Natural killer cell (primary cell): ENCODE results near the gene LAPTM5. TPM values are rescaled to one million over a fixed set of nuclear protein-coding genes. Genes with fewer than 3 reads are reported as not detected.

Source experiments
- ATAC-seq, 3 donors: fragments of 150-1000 bp in 2 of 3; fragments of 200-7000 bp in 1 of 3; cut with Tn5 transposase; 1 replicate in 1 of 3; 2 replicates in 2 of 3; pipeline ENCODE4 v1.10.0; 2021; ENCODE audit warnings: mild to moderate bottlenecking in 2 of 3, moderate library complexity in 2 of 3
- DNase-seq, 2 donors: peaks; one replicate each; pipeline versions ENCODE4 v3.0.0 to v3.0.0-alpha.2; 2013 to 2021; ENCODE audit warnings: mixed read lengths in 1 of 2
- H3K27ac ChIP-seq: one replicate; pipeline ENCODE4 v1.5.1; 2013; ENCODE audit warnings: mild to moderate bottlenecking, low read length
- H3K27me3 ChIP-seq: one replicate; pipeline ENCODE4 v1.6.1; 2013; ENCODE audit warnings: low read length; ENCODE audit not compliant: control insufficient read depth, insufficient read depth
- H3K36me3 ChIP-seq: one replicate; pipeline ENCODE4 v1.6.1; 2013; ENCODE audit warnings: low read length; ENCODE audit not compliant: control insufficient read depth, insufficient read depth
- H3K4me1 ChIP-seq: one replicate; pipeline ENCODE4 v1.6.1; 2013; ENCODE audit warnings: low read length; ENCODE audit not compliant: control insufficient read depth, insufficient read depth
- H3K4me3 ChIP-seq: one replicate; pipeline ENCODE4 v1.5.1; 2013; ENCODE audit warnings: low read length
- H3K9me3 ChIP-seq: one replicate; pipeline ENCODE4 v1.6.1; 2013; ENCODE audit warnings: low read length; ENCODE audit not compliant: control insufficient read depth, insufficient read depth
- H3K27ac Mint-ChIP-seq, 2 donors: one replicate each; pipeline ENCODE4 v1.8.0; 2022; ENCODE audit warnings: mild to moderate bottlenecking in 2 of 2, mixed read lengths in 2 of 2, moderate library complexity in 1 of 2
- H3K27me3 Mint-ChIP-seq, 2 donors: one replicate each; pipeline ENCODE4 v1.8.0; 2022; ENCODE audit warnings: low read depth in 2 of 2, mixed read lengths in 2 of 2
- H3K36me3 Mint-ChIP-seq: one replicate; pipeline ENCODE4 v1.8.0; 2022; ENCODE audit warnings: mixed read lengths
- H3K4me1 Mint-ChIP-seq, 2 donors: one replicate each; pipeline ENCODE4 v1.8.0; 2022; ENCODE audit warnings: mixed read lengths in 2 of 2
- H3K4me3 Mint-ChIP-seq: one replicate; pipeline ENCODE4 v1.8.0; 2022; ENCODE audit warnings: mild to moderate bottlenecking, moderate library complexity, mixed read lengths
- H3K9me3 Mint-ChIP-seq, 2 donors: one replicate each; pipeline ENCODE4 v1.8.0; 2022; ENCODE audit warnings: mixed read lengths in 2 of 2
- WGBS: methylation state at CpG from one replicate; pipeline ENCODE4 v1.1.7; 2013; ENCODE audit warnings: missing lambda C conversion rate; ENCODE audit not compliant: insufficient coverage; 5-methylcytosine and 5-hydroxymethylcytosine counted together
- intact Hi-C: fragments of 100-400 bp; cut with micrococcal nuclease; formaldehyde crosslinking; loops from one replicate; pipeline ENCODE4 v1.14.2; 2022
- total RNA-seq, 4 donors: library from RNA; stranded (reverse); fragments of 120-200 nt in 1 of 4; gene quantifications; one replicate each; pipeline versions ENCODE4 v1.2.3 to v1.2.4, GENCODE V29; 2013 to 2022
- TF ChIP-seq, protein P1 (sequence below): fragments of 200-600 bp; IDR thresholded peaks from one replicate; pipeline ENCODE4 v1.8.0; 2022; ENCODE audit warnings: antibody characterized with exemption

Gene LAPTM5
- total RNA-seq, 3 donors from 2014 or later (not counting 1 experiment from before 2014, with no cell fraction given): 520 to 674 (median 533) TPM

GRCh38 chr1:30780409-30780808 is 22.8 kb upstream of the LAPTM5 start:
- H3K4me3 Mint-ChIP-seq: no peak overlapping the region
- Histone ChIP-seq H3K27ac (peak overlapping the region; percentile 48), H3K27me3 (no peaks in the 10 kb centered on the region), H3K4me3 (no peak overlapping the region), H3K36me3 (no peaks in the 10 kb centered on the region), H3K9me3 (no peaks in the 10 kb centered on the region), H3K4me1 (peaks cover 19% of the 10 kb centered on the region)
- no peaks in the 10 kb centered on the region for H3K36me3 Mint-ChIP-seq
- 50% methylated on average over 5 of the region's 5 CpGs for whole genome bisulfite sequencing
- intact Hi-C loops: no loop called here
- peaks cover 15 to 18% of the 10 kb centered on the region in 2 donors for H3K4me1 Mint-ChIP-seq
- no peaks in the 10 kb centered on the region for H3K27me3 Mint-ChIP-seq
- DNase-seq: no peak
- ATAC-seq: no peak
- H3K9me3 Mint-ChIP-seq: no peaks in the 10 kb centered on the region
- TF ChIP-seq, protein P1, sequence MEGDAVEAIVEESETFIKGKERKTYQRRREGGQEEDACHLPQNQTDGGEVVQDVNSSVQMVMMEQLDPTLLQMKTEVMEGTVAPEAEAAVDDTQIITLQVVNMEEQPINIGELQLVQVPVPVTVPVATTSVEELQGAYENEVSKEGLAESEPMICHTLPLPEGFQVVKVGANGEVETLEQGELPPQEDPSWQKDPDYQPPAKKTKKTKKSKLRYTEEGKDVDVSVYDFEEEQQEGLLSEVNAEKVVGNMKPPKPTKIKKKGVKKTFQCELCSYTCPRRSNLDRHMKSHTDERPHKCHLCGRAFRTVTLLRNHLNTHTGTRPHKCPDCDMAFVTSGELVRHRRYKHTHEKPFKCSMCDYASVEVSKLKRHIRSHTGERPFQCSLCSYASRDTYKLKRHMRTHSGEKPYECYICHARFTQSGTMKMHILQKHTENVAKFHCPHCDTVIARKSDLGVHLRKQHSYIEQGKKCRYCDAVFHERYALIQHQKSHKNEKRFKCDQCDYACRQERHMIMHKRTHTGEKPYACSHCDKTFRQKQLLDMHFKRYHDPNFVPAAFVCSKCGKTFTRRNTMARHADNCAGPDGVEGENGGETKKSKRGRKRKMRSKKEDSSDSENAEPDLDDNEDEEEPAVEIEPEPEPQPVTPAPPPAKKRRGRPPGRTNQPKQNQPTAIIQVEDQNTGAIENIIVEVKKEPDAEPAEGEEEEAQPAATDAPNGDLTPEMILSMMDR: no peak
- H3K27ac Mint-ChIP-seq: no peak overlapping the region

GRCh38 chr1:30779294-30780071 is 21.9 kb upstream of the LAPTM5 start:
- Histone ChIP-seq H3K9me3 (no peaks in the 10 kb centered on the region), H3K4me3 (no peak overlapping the region), H3K36me3 (no peaks in the 10 kb centered on the region), H3K27me3 (no peaks in the 10 kb centered on the region), H3K4me1 (peaks cover 19% of the 10 kb centered on the region), H3K27ac (no peak overlapping the region)
- no peaks in the 10 kb centered on the region for H3K9me3 Mint-ChIP-seq
- peak; percentile 72 to 84 (median 81) for ATAC-seq
- intact Hi-C loops: loop anchor here (1.0 kb wide), 1 partner anchor 60 kb away; no protein-coding TSS in a partner anchor
- peak; percentile 90 to 92 for DNase-seq
- H3K27ac Mint-ChIP-seq: no peak overlapping the region
- no peak overlapping the region for H3K4me3 Mint-ChIP-seq
- H3K36me3 Mint-ChIP-seq: no peaks in the 10 kb centered on the region
- H3K4me1 Mint-ChIP-seq: peaks cover 15 to 18% of the 10 kb centered on the region in 2 donors
- no peaks in the 10 kb centered on the region for H3K27me3 Mint-ChIP-seq
- 22% methylated on average over 6 of the region's 12 CpGs for whole genome bisulfite sequencing
- TF ChIP-seq, protein P1: peak; percentile 97

DNA sequence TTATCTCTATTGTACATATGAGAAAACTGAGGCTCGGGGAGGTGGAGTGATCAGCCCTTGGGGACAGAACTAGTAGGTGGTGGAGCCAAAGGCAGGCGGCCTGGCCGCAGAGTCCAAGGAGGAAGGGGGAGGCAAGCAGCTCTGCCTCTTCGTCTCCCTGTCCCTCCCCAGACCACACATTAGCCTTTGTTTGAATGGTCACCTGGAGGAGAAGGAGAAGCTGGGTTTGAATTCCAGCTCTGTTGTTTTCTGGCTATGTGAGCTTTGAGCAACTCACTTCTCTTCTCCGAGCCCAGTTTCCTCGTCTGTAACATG is 21.4 kb upstream of the LAPTM5 start:
- H3K27me3 Mint-ChIP-seq: no peaks in the 10 kb centered on the region
- H3K9me3 Mint-ChIP-seq: no peaks in the 10 kb centered on the region
- no peak overlapping the region for H3K27ac Mint-ChIP-seq
- Histone ChIP-seq H3K4me3 (no peak overlapping the region), H3K27me3 (no peaks in the 10 kb centered on the region), H3K27ac (no peak overlapping the region), H3K36me3 (no peaks in the 10 kb centered on the region), H3K4me1 (peaks cover 19% of the 10 kb centered on the region), H3K9me3 (no peaks in the 10 kb centered on the region)
- H3K4me1 Mint-ChIP-seq: peaks cover 15 to 18% of the 10 kb centered on the region in 2 donors
- no peak for ATAC-seq
- TF ChIP-seq, protein P1: no peak
- intact Hi-C loops: loop anchor here (1.0 kb wide), 1 partner anchor 60 kb away; no protein-coding TSS in a partner anchor
- no peak overlapping the region for H3K4me3 Mint-ChIP-seq
- WGBS: 83% methylated on average over 5 of the region's 6 CpGs
- no peak for DNase-seq
- H3K36me3 Mint-ChIP-seq: no peaks in the 10 kb centered on the region
